ENCODE results near the gene TOP3A. TPM values are rescaled to one million over a fixed set of nuclear protein-coding genes. Genes with fewer than 3 reads are reported as not detected.

Gene TOP3A
- total RNA-seq, 1 experiment from 2014 or later = 68.7 TPM

DNA sequence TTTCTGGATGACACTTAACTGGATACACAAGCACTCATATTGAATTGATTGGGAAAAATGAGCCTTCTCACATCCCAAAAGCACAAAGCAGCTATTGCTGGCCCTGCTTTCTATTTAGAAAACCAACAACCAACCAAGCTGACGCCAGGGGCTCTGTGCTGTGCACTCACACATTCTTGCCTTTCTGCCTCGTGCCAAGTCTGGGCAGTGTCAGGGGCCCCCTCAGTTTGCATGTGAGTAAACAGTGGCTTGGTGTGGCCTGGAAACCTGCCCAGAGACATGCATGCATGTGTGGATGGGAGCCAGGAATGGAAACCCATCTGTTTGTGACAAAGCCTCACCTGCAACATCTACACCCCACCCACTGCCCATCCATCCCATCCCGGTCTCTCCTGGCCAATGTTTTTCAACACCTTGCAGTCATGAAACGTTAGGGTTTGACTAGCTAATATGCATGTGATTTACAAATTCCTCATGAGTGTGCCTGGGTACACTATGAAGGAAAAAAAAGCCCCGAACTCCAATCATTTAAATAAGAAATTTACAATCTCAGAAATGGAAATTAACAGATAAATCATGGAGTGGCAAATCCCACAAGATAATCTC is 33.9 kb downstream of the TOP3A start:
- no peaks in the 10 kb centered on the region for H3K4me1 Mint-ChIP-seq

More for the DNA sequence above, 33.9 kb downstream of the TOP3A start:
- Histone ChIP-seq H2BK20ac (ENCODE audit: low read depth, low read length, poor library complexity, severe bottlenecking) (no peak overlapping the region), H3K27ac (ENCODE audit: insufficient read length, low read depth, low read length) (no peak overlapping the region), H2BK5ac (ENCODE audit: insufficient read length, low read length) (no peak overlapping the region), H4K5ac (ENCODE audit: insufficient read length, low read depth, low read length) (no peak overlapping the region), H2AFZ (ENCODE audit: low read length) (no peak overlapping the region), H3K18ac (ENCODE audit: insufficient read length, low read depth, low read length) (no peak overlapping the region), H2BK120ac (ENCODE audit: low read depth, low read length, poor library complexity, severe bottlenecking) (no peak overlapping the region), H3K4me1 (ENCODE audit: insufficient read depth, low read length) (no peaks in the 10 kb centered on the region), H2AK5ac (ENCODE audit: insufficient read length, low read length) (no peak overlapping the region), H3K9ac (ENCODE audit: extremely low read depth, insufficient read length, low read length) (no peak overlapping the region), H3K23me2 (ENCODE audit: insufficient read length, low read depth, low read length, poor library complexity, severe bottlenecking) (no peaks in the 10 kb centered on the region), H3K56ac (ENCODE audit: insufficient read length, low read depth, low read length) (no peak overlapping the region), H3K27me3 (ENCODE audit: insufficient read depth, low read length) (no peaks in the 10 kb centered on the region), H3T11ph (ENCODE audit: low read length) (no peak overlapping the region), H4K91ac (ENCODE audit: insufficient read length, low read depth, low read length) (no peak overlapping the region), H2BK12ac (ENCODE audit: insufficient read length, low read depth, low read length) (no peak overlapping the region), H3K9me3 (ENCODE audit: control insufficient read depth, low read depth, low read length) (no peaks in the 10 kb centered on the region), H3K79me1 (ENCODE audit: insufficient read depth, low read depth, low read length, poor library complexity, severe bottlenecking) (no peaks in the 10 kb centered on the region), H3K4ac (ENCODE audit: low read depth, low read length) (no peak overlapping the region), H3K14ac (ENCODE audit: insufficient read depth, low read length) (no peak overlapping the region), H3K79me2 (ENCODE audit: insufficient read depth, low read length) (no peaks in the 10 kb centered on the region), H3K4me2 (ENCODE audit: insufficient read depth, insufficient read length, low read length) (no peak overlapping the region), H4K20me1 (ENCODE audit: control insufficient read depth, insufficient read depth, insufficient read length) (no peaks in the 10 kb centered on the region), H2BK15ac (ENCODE audit: low read depth, low read length) (no peak overlapping the region), H3K23ac (ENCODE audit: insufficient read length, low read depth, low read length) (no peak overlapping the region), H4K8ac (replicated peaks; ENCODE audit: insufficient read length, low read depth, low read length) (no peak overlapping the region)
- Mint-ChIP-seq H3K27me3 (ENCODE audit: low read depth) (no peaks in the 10 kb centered on the region), H3K9me3 (no peaks in the 10 kb centered on the region), H3K36me3 (ENCODE audit: insufficient read depth in 1 of 3, low read depth in 3 of 3) (peaks cover 49 to 87% (median 86%) of the 10 kb centered on the region in 3 experiments; a peak in 6 of 7 replicates), H3K27ac (no peak overlapping the region), H3K4me3 (no peak overlapping the region)
- TF ChIP-seq, protein P1, sequence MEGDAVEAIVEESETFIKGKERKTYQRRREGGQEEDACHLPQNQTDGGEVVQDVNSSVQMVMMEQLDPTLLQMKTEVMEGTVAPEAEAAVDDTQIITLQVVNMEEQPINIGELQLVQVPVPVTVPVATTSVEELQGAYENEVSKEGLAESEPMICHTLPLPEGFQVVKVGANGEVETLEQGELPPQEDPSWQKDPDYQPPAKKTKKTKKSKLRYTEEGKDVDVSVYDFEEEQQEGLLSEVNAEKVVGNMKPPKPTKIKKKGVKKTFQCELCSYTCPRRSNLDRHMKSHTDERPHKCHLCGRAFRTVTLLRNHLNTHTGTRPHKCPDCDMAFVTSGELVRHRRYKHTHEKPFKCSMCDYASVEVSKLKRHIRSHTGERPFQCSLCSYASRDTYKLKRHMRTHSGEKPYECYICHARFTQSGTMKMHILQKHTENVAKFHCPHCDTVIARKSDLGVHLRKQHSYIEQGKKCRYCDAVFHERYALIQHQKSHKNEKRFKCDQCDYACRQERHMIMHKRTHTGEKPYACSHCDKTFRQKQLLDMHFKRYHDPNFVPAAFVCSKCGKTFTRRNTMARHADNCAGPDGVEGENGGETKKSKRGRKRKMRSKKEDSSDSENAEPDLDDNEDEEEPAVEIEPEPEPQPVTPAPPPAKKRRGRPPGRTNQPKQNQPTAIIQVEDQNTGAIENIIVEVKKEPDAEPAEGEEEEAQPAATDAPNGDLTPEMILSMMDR (conservative IDR thresholded peaks at IDR 0.05) = no peak
- no peak for DNase-seq
- no CpG with 5 or more reads among the region's 5 CpGs for WGBS (ENCODE audit: extremely low coverage, insufficient read length, low lambda C conversion rate)
